Activated CD8-positive, alpha-beta T cell treated with anti-CD3 and anti-CD28 coated beads, Interleukin-2, amount 10 ng/mL, durations not matched to agents 7 days and 5 days (primary cell): Measurements from ENCODE around the gene VSX1. TPM values are rescaled to one million over a fixed set of nuclear protein-coding genes. Genes with fewer than 3 reads are reported as not detected.

Experiments
- ATAC-seq: fragments of 150-1000 bp; cut with Tn5 transposase; one replicate; pipeline ENCODE4 v1.10.0; 2021; ENCODE audit warnings: moderate library complexity
- CTCF ChIA-PET: fragments of 350-600 bp; sonication (Branson Sonifier 250); formaldehyde crosslinking; loops from one replicate; lab custom pipeline; 2021; ENCODE audit warnings: antibody characterized with exemption; lab: Charles Lee
- POLR2A ChIA-PET: fragments of 350-600 bp; sonication (Branson Sonifier 250); formaldehyde crosslinking; loops from one replicate; lab custom pipeline; 2021; ENCODE audit warnings: antibody characterized with exemption; lab: Charles Lee
- DNase-seq: peaks from one replicate; pipeline ENCODE4 v3.0.0-alpha.2; 2020
- H3K27ac Mint-ChIP-seq: one replicate; pipeline ENCODE4 v1.8.0; 2021; ENCODE audit warnings: mild to moderate bottlenecking, mixed read lengths
- H3K27me3 Mint-ChIP-seq: one replicate; pipeline ENCODE4 v1.8.0; 2021; ENCODE audit warnings: low read depth, mixed read lengths
- H3K36me3 Mint-ChIP-seq: one replicate; pipeline ENCODE4 v1.8.0; 2021; ENCODE audit warnings: low read depth, mixed read lengths
- H3K4me1 Mint-ChIP-seq: one replicate; pipeline ENCODE4 v1.8.0; 2021; ENCODE audit warnings: low read depth, mixed read lengths
- H3K4me3 Mint-ChIP-seq: one replicate; pipeline ENCODE4 v1.8.0; 2021; ENCODE audit warnings: mild to moderate bottlenecking, mixed read lengths
- H3K9me3 Mint-ChIP-seq: one replicate; pipeline ENCODE4 v1.8.0; 2022; ENCODE audit warnings: mixed read lengths; ENCODE audit not compliant: insufficient read depth
- total RNA-seq, 2 experiments: library from RNA; stranded (reverse); gene quantifications; one replicate each; pipeline ENCODE4 v1.2.3, GENCODE V29; 2021

The VSX1 gene
- total RNA-seq, 2 experiments from 2014 or later = not detected

DNA sequence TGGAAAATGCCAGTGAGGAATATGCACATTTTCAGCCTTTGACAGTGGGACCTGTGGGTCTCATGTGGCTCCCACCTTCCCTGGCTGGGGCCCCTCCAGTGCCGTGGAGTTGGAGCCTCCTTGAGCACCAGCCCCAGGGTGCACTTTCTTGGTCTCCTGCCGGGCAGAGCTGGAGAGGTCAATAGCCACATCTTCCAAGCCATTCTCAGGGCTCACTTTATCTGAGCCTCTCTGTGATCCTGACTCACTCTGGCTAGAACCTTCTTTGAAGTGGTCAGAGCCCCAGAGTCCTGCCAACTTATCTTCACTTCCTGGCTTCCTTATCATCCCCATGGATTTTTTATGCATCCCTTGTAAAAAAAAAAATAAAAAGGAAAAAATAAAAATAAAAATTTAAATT lies 5.7 kb downstream of the VSX1 start:
- no peak for ATAC-seq
- DNase-seq = no peak
- POLR2A ChIA-PET = no interaction called here
- H3K27ac Mint-ChIP-seq = no peak overlapping the region
- H3K9me3 Mint-ChIP-seq = no peaks in the 10 kb centered on the region
- peaks cover 73% of the 10 kb centered on the region for H3K27me3 Mint-ChIP-seq
- CTCF ChIA-PET = no interaction called here
- no peak overlapping the region for H3K4me3 Mint-ChIP-seq
- peaks cover 6% of the 10 kb centered on the region for H3K4me1 Mint-ChIP-seq
- H3K36me3 Mint-ChIP-seq = peaks cover 4% of the 10 kb centered on the region

DNA sequence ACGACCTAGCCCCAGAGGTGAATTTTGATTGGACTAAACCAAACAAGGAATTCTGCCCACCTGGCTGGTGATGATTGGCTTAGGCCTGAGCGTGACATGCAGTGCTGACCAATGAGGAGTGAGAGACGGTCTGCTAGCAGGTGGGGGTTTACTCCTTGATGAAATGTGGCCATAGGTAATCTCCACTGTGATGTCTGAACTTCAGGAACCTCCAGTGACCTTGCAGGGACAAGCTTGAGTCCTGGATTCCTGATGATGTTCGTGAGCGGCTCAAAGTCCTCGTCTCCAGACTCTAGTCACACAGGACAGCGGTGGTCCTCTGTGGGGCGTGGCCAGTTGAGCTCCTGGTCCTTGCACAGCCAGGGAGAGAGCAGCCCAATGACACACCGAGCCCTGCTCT lies 8.4 kb downstream of the VSX1 start:
- no peak overlapping the region for H3K27ac Mint-ChIP-seq
- peaks cover 68% of the 10 kb centered on the region for H3K27me3 Mint-ChIP-seq
- H3K36me3 Mint-ChIP-seq = no peaks in the 10 kb centered on the region
- CTCF ChIA-PET = interaction anchor here (0.8 kb wide), 1 partner anchor 105 kb away, joined by 3 read pairs; no protein-coding TSS in a partner anchor
- no peak overlapping the region for H3K4me3 Mint-ChIP-seq
- no peaks in the 10 kb centered on the region for H3K4me1 Mint-ChIP-seq
- DNase-seq = no peak
- ATAC-seq = no peak
- no peaks in the 10 kb centered on the region for H3K9me3 Mint-ChIP-seq
- POLR2A ChIA-PET = no interaction called here

DNA sequence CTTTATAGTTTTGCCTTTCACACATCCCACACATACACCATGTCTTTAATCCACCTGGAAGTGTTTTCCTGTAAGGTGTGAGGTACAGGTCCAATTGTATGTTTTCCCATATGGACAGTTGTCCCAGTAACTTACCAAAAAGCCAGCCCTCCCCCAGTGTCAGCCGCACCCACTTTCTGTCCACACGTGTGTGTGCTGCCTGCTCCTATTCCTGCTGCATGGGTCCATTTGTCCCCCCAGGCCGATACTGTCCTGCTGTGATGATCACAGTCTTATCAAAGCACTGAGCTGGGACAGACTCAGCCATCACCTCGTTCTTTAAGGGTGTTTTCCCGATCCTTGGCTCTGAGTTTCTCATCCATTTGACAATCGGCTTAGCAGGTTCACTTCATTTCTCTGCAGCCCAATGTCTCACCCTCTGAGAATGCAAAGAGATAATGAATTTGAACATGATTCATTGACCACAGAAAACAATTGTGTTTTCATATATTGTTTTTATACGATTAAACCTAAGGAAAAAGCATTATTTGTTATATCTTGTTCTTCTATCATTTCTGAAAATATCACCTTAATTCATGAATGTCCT lies 9.6 kb downstream of the VSX1 start:
- Mint-ChIP-seq H3K27me3 (peaks cover 59% of the 10 kb centered on the region), H3K27ac (no peak overlapping the region), H3K4me3 (no peak overlapping the region), H3K36me3 (no peaks in the 10 kb centered on the region), H3K9me3 (no peaks in the 10 kb centered on the region), H3K4me1 (no peaks in the 10 kb centered on the region)
- POLR2A ChIA-PET = no interaction called here
- DNase-seq = no peak
- ATAC-seq = no peak
- CTCF ChIA-PET = interaction anchor here (0.8 kb wide), 1 partner anchor 106 kb away, joined by 3 read pairs; no protein-coding TSS in a partner anchor

DNA sequence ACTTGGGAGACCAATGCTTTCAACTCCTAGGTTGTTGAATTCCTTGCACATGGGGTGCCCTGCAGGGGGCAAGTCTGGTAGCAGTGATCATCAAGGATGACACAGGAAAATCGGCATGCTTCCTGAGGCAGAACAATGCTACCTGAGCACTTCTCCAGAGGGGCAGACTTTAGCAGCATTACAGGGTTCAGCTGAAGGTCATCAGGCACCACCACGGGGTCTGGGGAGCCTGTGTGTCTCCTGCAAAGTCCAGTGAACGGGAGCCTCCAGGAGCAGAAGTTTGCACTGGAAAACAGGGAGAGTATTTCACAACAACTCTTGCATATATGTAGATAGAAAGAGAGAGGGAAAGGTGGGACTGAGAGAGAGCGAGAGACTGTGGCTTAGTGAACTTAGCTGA lies 10.2 kb downstream of the VSX1 start:
- H3K27me3 Mint-ChIP-seq = peaks cover 55% of the 10 kb centered on the region
- H3K36me3 Mint-ChIP-seq = no peaks in the 10 kb centered on the region
- ChIA-PET POLR2A (no interaction called here), CTCF (no interaction called here)
- DNase-seq = no peak
- H3K4me1 Mint-ChIP-seq = no peaks in the 10 kb centered on the region
- H3K27ac Mint-ChIP-seq = no peak overlapping the region
- no peak for ATAC-seq
- no peaks in the 10 kb centered on the region for H3K9me3 Mint-ChIP-seq
- no peak overlapping the region for H3K4me3 Mint-ChIP-seq

DNA sequence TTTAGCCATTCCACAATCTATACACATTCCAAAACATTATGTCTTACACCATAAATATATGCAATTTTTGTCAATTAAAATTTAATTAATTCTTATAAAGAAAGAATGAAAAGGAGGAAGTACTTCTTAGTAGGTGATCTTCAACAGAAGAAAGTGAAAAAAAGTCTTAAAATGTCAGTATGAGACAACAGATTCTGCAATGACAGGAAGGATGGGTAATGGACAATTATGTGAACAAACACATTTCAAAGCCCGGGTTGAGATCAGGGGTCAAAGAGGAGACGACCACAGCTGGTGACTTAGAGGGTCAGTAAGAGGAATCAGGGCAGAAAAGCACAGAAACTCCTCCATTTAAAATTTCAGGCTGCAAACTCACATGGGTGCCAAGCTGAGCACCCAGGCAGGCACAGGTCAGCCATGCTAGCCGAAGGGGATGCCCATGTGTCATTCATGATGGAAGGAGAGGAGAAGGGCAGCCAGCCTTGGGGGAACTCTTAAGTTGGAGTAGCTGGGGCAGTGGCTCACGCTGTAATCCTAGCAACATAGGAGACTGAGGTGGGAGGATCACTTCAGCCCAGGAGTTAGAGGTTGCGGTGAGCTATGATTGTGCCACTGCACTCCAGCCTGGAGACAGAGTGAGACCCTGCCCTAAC lies 11.0 kb downstream of the VSX1 start:
- ATAC-seq (no peak), DNase-seq (no peak)
- Mint-ChIP-seq H3K9me3 (no peaks in the 10 kb centered on the region), H3K4me3 (no peak overlapping the region), H3K4me1 (peaks cover under 1% of the 10 kb centered on the region), H3K36me3 (no peaks in the 10 kb centered on the region), H3K27ac (no peak overlapping the region), H3K27me3 (peaks cover 49% of the 10 kb centered on the region)
- POLR2A ChIA-PET = no interaction called here
- CTCF ChIA-PET = interaction anchor here (0.9 kb wide), 1 partner anchor 76 kb away, joined by 3 read pairs; no protein-coding TSS in a partner anchor

- H3K9me3 Mint-ChIP-seq = no peaks in the 10 kb centered on the region
- POLR2A ChIA-PET = no interaction called here
- CTCF ChIA-PET = interaction anchor here (0.9 to 1.1 kb wide), 2 partner anchors 67 to 73 kb away, joined by 4 read pairs; no protein-coding TSS in a partner anchor
- H3K27me3 Mint-ChIP-seq = peaks cover 50% of the 10 kb centered on the region
- no peak for DNase-seq
- no peak overlapping the region for H3K4me3 Mint-ChIP-seq
- H3K36me3 Mint-ChIP-seq = no peaks in the 10 kb centered on the region
- no peak for ATAC-seq
- no peak overlapping the region for H3K27ac Mint-ChIP-seq
- H3K4me1 Mint-ChIP-seq = peaks cover 8% of the 10 kb centered on the region
These were observed 14.6 kb downstream of the VSX1 start for GRCh38 chr20:25067102-25067987.

GRCh38 chr20:25066386-25066785 lies 15.6 kb downstream of the VSX1 start:
- Mint-ChIP-seq H3K4me3 (no peak overlapping the region), H3K36me3 (no peaks in the 10 kb centered on the region), H3K27me3 (peaks cover 43% of the 10 kb centered on the region), H3K27ac (no peak overlapping the region), H3K4me1 (peaks cover 8% of the 10 kb centered on the region), H3K9me3 (no peaks in the 10 kb centered on the region)
- CTCF ChIA-PET = interaction anchor here (1.2 to 11.2 kb wide), 10 partner anchors 24 to 149 kb away, joined by 3 to 191 read pairs (median 8); partner anchors contain the start of gene APMAP
- DNase-seq (no peak), ATAC-seq (no peak)
- POLR2A ChIA-PET = no interaction called here

- H3K27ac Mint-ChIP-seq = no peak overlapping the region
- H3K9me3 Mint-ChIP-seq = no peaks in the 10 kb centered on the region
- H3K27me3 Mint-ChIP-seq = peaks cover 43% of the 10 kb centered on the region
- ChIA-PET POLR2A (interaction anchor here (0.7 kb wide), 1 partner anchor 70 kb away, joined by 3 read pairs; no protein-coding TSS in a partner anchor), CTCF (interaction anchor here (0.8 to 11.2 kb wide), 19 partner anchors 12 to 332 kb away, joined by 3 to 191 read pairs (median 6); partner anchors contain the start of gene APMAP)
- H3K4me1 Mint-ChIP-seq = peaks cover 8% of the 10 kb centered on the region
- ATAC-seq (peak; percentile 78), DNase-seq (peak; percentile 77)
- no peak overlapping the region for H3K4me3 Mint-ChIP-seq
- H3K36me3 Mint-ChIP-seq = no peaks in the 10 kb centered on the region
These were observed 16.2 kb downstream of the VSX1 start for GRCh38 chr20:25065625-25066338.

GRCh38 chr20:25065072-25065624 lies 16.8 kb downstream of the VSX1 start:
- ChIA-PET POLR2A (interaction anchor here (0.7 kb wide), 1 partner anchor 70 kb away, joined by 3 read pairs; no protein-coding TSS in a partner anchor), CTCF (interaction anchor here (0.8 to 11.2 kb wide), 20 partner anchors 11 to 332 kb away, joined by 3 to 191 read pairs (median 6); partner anchors contain the start of gene APMAP)
- Mint-ChIP-seq H3K4me3 (no peak overlapping the region), H3K36me3 (no peaks in the 10 kb centered on the region), H3K9me3 (no peaks in the 10 kb centered on the region), H3K27me3 (peaks cover 48% of the 10 kb centered on the region), H3K4me1 (peaks cover 8% of the 10 kb centered on the region), H3K27ac (no peak overlapping the region)
- DNase-seq (no peak), ATAC-seq (no peak)

DNA sequence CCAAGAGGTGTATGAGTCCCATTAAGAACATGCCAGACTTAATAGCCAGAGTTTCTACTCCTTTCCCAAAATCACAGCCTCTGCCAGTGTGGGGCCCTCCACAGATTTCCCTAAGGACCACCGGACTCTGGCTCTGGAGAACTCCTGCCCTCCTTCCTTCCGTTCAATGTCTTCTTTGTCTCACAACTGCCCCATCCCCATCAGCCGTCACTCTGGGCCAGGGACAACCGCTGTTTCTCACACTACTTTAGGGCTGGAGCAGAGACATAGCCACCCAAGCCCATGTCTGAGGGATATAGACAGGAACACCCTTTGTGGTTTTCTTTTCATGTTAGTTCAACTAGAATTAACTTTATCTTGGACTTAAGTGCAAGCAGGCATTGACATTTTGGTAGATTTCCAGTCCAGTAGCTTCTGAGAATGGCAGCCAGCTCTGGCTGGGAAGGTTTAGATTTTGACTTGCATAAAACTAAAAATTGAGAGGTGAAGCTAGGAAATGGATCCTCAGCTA lies 17.3 kb downstream of the VSX1 start:
- no peak overlapping the region for H3K27ac Mint-ChIP-seq
- POLR2A ChIA-PET = interaction anchor here (1.0 kb wide), 1 partner anchor 71 kb away, joined by 3 read pairs; no protein-coding TSS in a partner anchor
- H3K9me3 Mint-ChIP-seq = no peaks in the 10 kb centered on the region
- peaks cover 43% of the 10 kb centered on the region for H3K27me3 Mint-ChIP-seq
- H3K4me3 Mint-ChIP-seq = no peak overlapping the region
- DNase-seq (no peak), ATAC-seq (no peak)
- CTCF ChIA-PET = interaction anchor here (1.1 to 11.2 kb wide), 12 partner anchors 10 to 134 kb away, joined by 4 to 191 read pairs (median 7); partner anchors contain the start of gene APMAP
- H3K4me1 Mint-ChIP-seq = peaks cover 8% of the 10 kb centered on the region
- no peaks in the 10 kb centered on the region for H3K36me3 Mint-ChIP-seq
